HCT116 (cell line): ENCODE measurements around the gene POLG. TPM values are rescaled to one million over a fixed set of nuclear protein-coding genes. Genes with fewer than 3 reads are reported as not detected.

Source experiments
- ATAC-seq: fragments of 200-7000 bp; cut with Tn5 transposase; 2 replicates; pipeline ENCODE4 v1.9.1; 2020; ENCODE audit warnings: mild to moderate bottlenecking, moderate library complexity
- BruUV-seq: library from RNA; stranded (reverse); fragments of 400-500 nt; replicated peaks from 2 replicates; lab custom pipeline; 2021; lab: Mats Ljungman, UMichigan
- CTCF ChIA-PET: fragments of 300-600 bp; sonication (Branson Sonifier 250); formaldehyde crosslinking; loops from one replicate; lab custom pipeline; 2021; ENCODE audit warnings: antibody characterized with exemption; lab: Charles Lee
- POLR2A ChIA-PET: fragments of 300-600, 350-600 bp; sonication (Branson Sonifier 250); formaldehyde crosslinking; loops from one replicate; lab custom pipeline; 2021; ENCODE audit warnings: antibody characterized with exemption; lab: Charles Lee
- RAD21 ChIA-PET, 2 experiments: fragments of 300-600 bp; sonication (Branson Sonifier 250); formaldehyde crosslinking; loops; one replicate each; lab custom pipeline; 2023; ENCODE audit warnings: low total read pairs in 2 of 2; ENCODE audit not compliant: uncharacterized antibody in 2 of 2, unreplicated experiment in 2 of 2, low non-redundant PET in 1 of 2; lab: Charles Lee
- DNase-seq: peaks from one replicate; pipeline ENCODE4 v3.0.0-alpha.2; 2010; ENCODE audit warnings: low read depth, low spot score
- H2AFZ ChIP-seq: fragments of 200-600 bp; shearing (Covaris generic), sonication (generic); 2 replicates; pipeline ENCODE4 v1.6.1; 2017; ENCODE audit warnings: low read depth, mixed run types, mixed read lengths, antibody characterized with exemption, low read length; ENCODE audit not compliant: poor library complexity, severe bottlenecking
- H3K27ac ChIP-seq: 2 replicates; pipeline ENCODE4 v1.5.1; 2012; ENCODE audit warnings: low read depth, low read length
- H3K27me3 ChIP-seq: fragments of 200-600 bp; sonication (generic); 2 replicates; pipeline ENCODE4 v1.6.1; 2016; ENCODE audit warnings: mixed run types, low read length, mixed read lengths; ENCODE audit not compliant: insufficient read depth
- H3K36me3 ChIP-seq, 2 experiments: fragments of 200-500 bp in 1 of 2; fragments of 200-600 bp in 1 of 2; sonication (Bioruptor generic) in 1 of 2; sonication (generic) in 1 of 2; 2 replicates each; pipeline versions ENCODE4 v1.5.1 to v1.6.1; 2014 to 2016; ENCODE audit warnings: low read length in 2 of 2, inconsistent platforms in 1 of 2, mixed read lengths in 1 of 2, mixed run types in 1 of 2; ENCODE audit not compliant: insufficient read depth in 2 of 2, control insufficient read depth in 1 of 2
- H3K4me1 ChIP-seq, 2 experiments: fragments of 200-600 bp in 1 of 2; sonication (generic) in 1 of 2; 2 replicates each; pipeline versions ENCODE4 v1.5.1 to v1.6.1; 2012 to 2017; ENCODE audit warnings: low read length in 2 of 2, inconsistent platforms in 1 of 2, mild to moderate bottlenecking in 1 of 2, mixed read lengths in 1 of 2, mixed run types in 1 of 2, moderate library complexity in 1 of 2; ENCODE audit not compliant: insufficient read depth in 2 of 2, control insufficient read depth in 1 of 2
- H3K4me2 ChIP-seq: fragments of 200-600 bp; sonication (generic); 2 replicates; pipeline ENCODE4 v1.6.1; 2017; ENCODE audit warnings: mixed run types, low read length, mixed read lengths
- H3K4me3 ChIP-seq, 2 experiments: fragments of 200-600 bp in 1 of 2; sonication (generic) in 1 of 2; replicated peaks in 1 of 2; 2 replicates each; pipeline ENCODE4 v1.5.1; 2011 to 2016; ENCODE audit warnings: low read length in 2 of 2, control low read depth in 1 of 2, low read depth in 1 of 2, mild to moderate bottlenecking in 1 of 2, mixed read lengths in 1 of 2, mixed run types in 1 of 2
- H3K79me2 ChIP-seq: fragments of 200-600 bp; sonication (generic); 2 replicates; pipeline ENCODE4 v1.6.1; 2017; ENCODE audit warnings: mild to moderate bottlenecking, mixed run types, low read length, moderate library complexity, mixed read lengths; ENCODE audit not compliant: insufficient read depth
- H3K9ac ChIP-seq: fragments of 200-600 bp; sonication (generic); 2 replicates; pipeline ENCODE4 v1.6.1; 2016; ENCODE audit warnings: low read length, mixed read lengths
- H3K9me2 ChIP-seq: fragments of 200-600 bp; sonication (generic), shearing (Covaris generic); 2 replicates; pipeline ENCODE4 v1.6.1; 2017; ENCODE audit warnings: mixed run types, mild to moderate bottlenecking, moderate library complexity; ENCODE audit not compliant: insufficient read depth
- H3K9me3 ChIP-seq, 2 experiments: fragments of 200-500 bp in 1 of 2; fragments of 200-600 bp in 1 of 2; sonication (Bioruptor generic) in 1 of 2; sonication (generic) in 1 of 2; 2 replicates each; pipeline ENCODE4 v1.6.1; 2014 to 2017; ENCODE audit warnings: low read length in 2 of 2, mixed read lengths in 2 of 2, inconsistent platforms in 1 of 2, low read depth in 1 of 2, mild to moderate bottlenecking in 1 of 2, mixed run types in 1 of 2, moderate library complexity in 1 of 2; ENCODE audit not compliant: control insufficient read depth in 1 of 2, insufficient read depth in 1 of 2
- H4K20me1 ChIP-seq: fragments of 200-600 bp; sonication (generic), shearing (Covaris generic); 2 replicates; pipeline ENCODE4 v1.6.1; 2017; ENCODE audit warnings: mixed run types, mild to moderate bottlenecking, moderate library complexity; ENCODE audit not compliant: insufficient read depth
- ATF3 ChIP-seq: IDR thresholded peaks from 2 replicates; pipeline ENCODE4 v1.6.1; 2012
- CBX3 ChIP-seq: IDR thresholded peaks from 2 replicates; pipeline ENCODE4 v1.6.1; 2012; ENCODE audit warnings: low read depth
- CEBPB ChIP-seq: IDR thresholded peaks from 2 replicates; pipeline ENCODE4 v1.6.1; 2012; ENCODE audit warnings: low read depth
- CTCF ChIP-seq, 3 experiments: fragments of 200-600 bp in 1 of 3; sonication (generic) in 1 of 3; IDR thresholded peaks in 2 of 3; conservative IDR thresholded peaks in 1 of 3; 2 replicates each; pipeline ENCODE4 v1.5.1; 2012 to 2017; ENCODE audit warnings: low read depth in 2 of 3, low read length in 2 of 3, antibody characterized with exemption in 1 of 3, borderline replicate concordance in 1 of 3, control low read depth in 1 of 3, mild to moderate bottlenecking in 1 of 3, mixed read lengths in 1 of 3, mixed run types in 1 of 3, moderate library complexity in 1 of 3; ENCODE audit not compliant: insufficient read depth in 1 of 3
- EGR1 ChIP-seq: IDR thresholded peaks from 2 replicates; pipeline ENCODE4 v1.6.1; 2012; ENCODE audit warnings: low read depth
- ELF1 ChIP-seq: IDR thresholded peaks from 2 replicates; pipeline ENCODE4 v1.6.1; 2012; ENCODE audit warnings: low read depth, borderline replicate concordance
- EZH2 ChIP-seq: fragments of 200-600 bp; sonication (generic); IDR thresholded peaks from 2 replicates; pipeline ENCODE4 v1.6.1; 2017; ENCODE audit warnings: antibody characterized with exemption, mixed run types
- EZH2phosphoT487 ChIP-seq: fragments of 200-600 bp; IDR thresholded peaks from 2 replicates; pipeline ENCODE4 v1.6.1; 2018; ENCODE audit warnings: antibody characterized with exemption, borderline replicate concordance
- FOSL1 ChIP-seq: IDR thresholded peaks from 2 replicates; pipeline ENCODE4 v1.6.1; 2012; ENCODE audit warnings: low read depth
- JUND ChIP-seq: IDR thresholded peaks from 2 replicates; pipeline ENCODE4 v1.6.1; 2012
- MAX ChIP-seq: IDR thresholded peaks from 2 replicates; pipeline ENCODE4 v1.6.1; 2012
- POLR2A ChIP-seq: IDR thresholded peaks from 2 replicates; pipeline ENCODE4 v1.7.0; 2011; ENCODE audit warnings: borderline replicate concordance; ENCODE audit not compliant: insufficient read depth, insufficient read length; ENCODE audit errors: extremely low read depth
- POLR2AphosphoS5 ChIP-seq: IDR thresholded peaks from 2 replicates; pipeline ENCODE4 v1.6.1; 2011; ENCODE audit warnings: mild to moderate bottlenecking, low read depth, low read length, moderate library complexity
- REST ChIP-seq: IDR thresholded peaks from 2 replicates; pipeline ENCODE4 v1.6.1; 2012; ENCODE audit warnings: low read depth
- SIN3A ChIP-seq: IDR thresholded peaks from 2 replicates; pipeline ENCODE4 v1.6.1; 2012; ENCODE audit warnings: low read depth
- TCF7L2 ChIP-seq: IDR thresholded peaks from 2 replicates; pipeline ENCODE4 v1.7.0; 2011; ENCODE audit warnings: borderline replicate concordance, inconsistent platforms; ENCODE audit not compliant: insufficient read depth, insufficient read length; ENCODE audit errors: extremely low read depth
- YY1 ChIP-seq: IDR thresholded peaks from 2 replicates; pipeline ENCODE4 v1.6.1; 2011; ENCODE audit warnings: low read length, low read depth, moderate library complexity, mild to moderate bottlenecking; ENCODE audit not compliant: insufficient replicate concordance; ENCODE audit errors: extremely low read depth
- ZFX ChIP-seq: fragments of 450-650 bp; IDR thresholded peaks from 2 replicates; pipeline ENCODE4 v1.6.1; 2017
- ZNF274 ChIP-seq: fragments of 200-500 bp; sonication (Bioruptor generic); IDR thresholded peaks from 2 replicates; pipeline ENCODE4 v1.6.1; 2014; ENCODE audit warnings: mild to moderate bottlenecking, low read depth, low read length, inconsistent platforms
- intact Hi-C: fragments of 100-400 bp; cut with micrococcal nuclease; formaldehyde crosslinking; loops from 2 replicates; pipeline ENCODE4 v1.10.0; 2022
- total RNA-seq: library from RNA; stranded (reverse); gene quantifications from one replicate; pipeline ENCODE4 v1.2.1, GENCODE V29; 2021; ENCODE audit not compliant: unreplicated experiment

POLG gene
- total RNA-seq, 1 experiment from 2014 or later = 72.7 TPM

GRCh38 chr15:89364341-89364740 is 29.7 kb upstream of the POLG start:
- CTCF ChIA-PET = no interaction called here
- peaks cover 6% of the 10 kb centered on the region; the same call in 1 of the 2 replicates for H3K27me3 ChIP-seq

More at GRCh38 chr15:89364341-89364740, 29.7 kb upstream of the POLG start:
- intact Hi-C loops = no loop called here
- Histone ChIP-seq H3K36me3 (no peaks in the 10 kb centered on the region), H3K9ac (no peak overlapping the region), H3K4me3 (no peak overlapping the region), H3K9me3 (no peaks in the 10 kb centered on the region), H4K20me1 (no peaks in the 10 kb centered on the region), H3K4me1 (no peaks in the 10 kb centered on the region), H2AFZ (no peak overlapping the region), H3K9me2 (no peaks in the 10 kb centered on the region), H3K27ac (no peak overlapping the region), H3K79me2 (no peaks in the 10 kb centered on the region), H3K4me2 (no peak overlapping the region)
- ATAC-seq (no peak), DNase-seq (no peak)
- BruUV-seq = no TSS peak
- POLR2A ChIA-PET = no interaction called here
- RAD21 ChIA-PET = no interaction called here
- TF ChIP-seq TCF7L2 (no peak), SIN3A (no peak), ATF3 (no peak), CEBPB (no peak), CTCF (IDR thresholded peaks at IDR 0.05 in 2 of 3, conservative IDR thresholded peaks at IDR 0.05 in 1 of 3; ENCODE audit: borderline replicate concordance in 1 of 3, insufficient read depth in 1 of 3, low read depth in 2 of 3, low read length in 2 of 3) (no peak), JUND (no peak), CBX3 (no peak), ELF1 (no peak), ZNF274 (no peak), EGR1 (no peak), EZH2 (no peak), POLR2AphosphoS5 (no peak), FOSL1 (no peak), YY1 (no peak), MAX (no peak), POLR2A (no peak), ZFX (no peak), REST (no peak), EZH2phosphoT487 (no peak)
